ENCODE results near the gene RERE.

Gene RERE

DNA sequence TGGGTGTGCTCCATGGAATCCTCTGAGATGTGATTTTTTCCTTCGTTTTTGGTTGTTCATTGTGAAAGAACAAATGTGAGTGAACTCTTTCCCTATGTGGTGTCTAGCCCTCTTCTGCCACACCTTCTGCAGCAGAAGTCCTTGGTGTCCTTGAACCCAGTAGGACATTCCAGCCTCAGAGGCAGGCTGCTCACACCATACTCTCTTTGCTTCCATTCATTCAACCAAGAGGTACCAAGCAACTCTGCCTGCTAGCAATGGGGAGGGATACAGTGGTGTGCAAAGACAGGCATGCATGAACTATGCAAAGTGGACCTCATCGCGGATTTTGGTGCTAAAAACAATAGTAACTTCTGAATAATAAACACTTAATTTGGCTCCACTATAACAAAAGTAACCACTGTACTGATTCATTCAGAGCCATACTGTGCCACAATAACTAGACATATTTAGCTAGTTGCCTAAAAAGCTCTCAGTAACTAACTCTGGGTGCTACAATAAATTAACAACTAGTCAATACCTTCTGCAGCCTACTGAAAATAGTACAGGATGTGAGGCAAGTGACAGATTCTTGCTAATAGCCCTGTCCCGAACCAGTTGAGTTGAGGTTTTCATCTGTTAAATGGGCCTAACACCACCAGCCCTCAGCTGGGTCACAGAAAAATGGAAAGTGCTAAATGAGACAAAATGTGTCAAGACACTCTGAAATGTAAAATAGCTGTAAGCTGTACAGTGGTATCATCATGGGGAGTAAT lies 344.1 kb downstream of the RERE start:
- H3K36me3 ChIP-seq (ENCODE audit: control insufficient read depth in 2 of 2, insufficient read depth in 1 of 2, low read length in 2 of 2): no peaks in the 10 kb centered on the region
- H3K4me1 ChIP-seq (ENCODE audit: control insufficient read depth, insufficient read depth, low read length): peaks cover 23% of the 10 kb centered on the region
- peak; percentile 29; the same call in 1 of the 2 replicates for TF ChIP-seq ZNF121 (tag by site-specific recombination; IDR thresholded peaks at IDR 0.05)
- no peak for TF ChIP-seq RBAK (tag by site-specific recombination; IDR thresholded peaks at IDR 0.05)
- no peaks in the 10 kb centered on the region for H3K9me3 ChIP-seq (ENCODE audit: control insufficient read depth, insufficient read depth, low read depth, low read length)
- ChIA-PET POLR2A (no interaction called here), CTCF (interaction anchor here (0.9 kb wide), 1 partner anchor 132 kb away, joined by 4 read pairs; no protein-coding TSS in a partner anchor)
- H3K4me3 ChIP-seq (ENCODE audit: low read depth, low read length): no peak overlapping the region
- H3K27ac ChIP-seq (ENCODE audit: extremely low read depth, low read depth, low read length): no peak overlapping the region

DNA sequence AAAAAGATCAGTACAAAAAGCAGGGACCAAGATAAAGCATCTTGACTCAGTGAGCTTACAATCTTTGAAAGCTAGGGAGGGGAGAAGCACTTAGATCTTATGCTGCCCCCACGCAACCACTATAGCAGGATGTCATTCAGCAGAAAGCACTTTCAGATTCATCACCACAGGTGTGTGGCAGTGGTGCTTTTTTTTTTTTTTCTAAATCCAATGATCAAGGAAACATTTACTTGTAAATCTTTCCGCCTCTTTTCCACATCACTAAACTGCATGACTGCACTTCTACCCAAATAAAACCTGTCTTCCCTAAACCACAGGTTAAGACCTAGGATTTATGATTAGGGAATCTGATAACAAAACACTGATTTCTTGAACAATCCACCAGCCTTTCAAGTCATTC lies 344.8 kb downstream of the RERE start:
- no peak overlapping the region for H3K4me3 ChIP-seq (ENCODE audit: low read depth, low read length)
- POLR2A ChIA-PET: no interaction called here
- no peak overlapping the region for H3K27ac ChIP-seq (ENCODE audit: extremely low read depth, low read depth, low read length)
- H3K4me1 ChIP-seq (ENCODE audit: control insufficient read depth, insufficient read depth, low read length): peaks cover 23% of the 10 kb centered on the region
- H3K36me3 ChIP-seq (ENCODE audit: control insufficient read depth in 2 of 2, insufficient read depth in 1 of 2, low read length in 2 of 2): no peaks in the 10 kb centered on the region
- CTCF ChIA-PET: no interaction called here
- no peaks in the 10 kb centered on the region for H3K9me3 ChIP-seq (ENCODE audit: control insufficient read depth, insufficient read depth, low read depth, low read length)
- TF ChIP-seq, protein P1, sequence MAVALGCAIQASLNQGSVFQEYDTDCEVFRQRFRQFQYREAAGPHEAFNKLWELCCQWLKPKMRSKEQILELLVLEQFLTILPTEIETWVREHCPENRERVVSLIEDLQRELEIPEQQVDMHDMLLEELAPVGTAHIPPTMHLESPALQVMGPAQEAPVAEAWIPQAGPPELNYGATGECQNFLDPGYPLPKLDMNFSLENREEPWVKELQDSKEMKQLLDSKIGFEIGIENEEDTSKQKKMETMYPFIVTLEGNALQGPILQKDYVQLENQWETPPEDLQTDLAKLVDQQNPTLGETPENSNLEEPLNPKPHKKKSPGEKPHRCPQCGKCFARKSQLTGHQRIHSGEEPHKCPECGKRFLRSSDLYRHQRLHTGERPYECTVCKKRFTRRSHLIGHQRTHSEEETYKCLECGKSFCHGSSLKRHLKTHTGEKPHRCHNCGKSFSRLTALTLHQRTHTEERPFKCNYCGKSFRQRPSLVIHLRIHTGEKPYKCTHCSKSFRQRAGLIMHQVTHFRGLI (tag by site-specific recombination; IDR thresholded peaks at IDR 0.05): no peak
- TF ChIP-seq ZNF510 (tag by site-specific recombination; IDR thresholded peaks at IDR 0.05; ENCODE audit: insufficient replicate concordance) (no peak), ZNF37A (tag by site-specific recombination; IDR thresholded peaks at IDR 0.05) (no peak), ZNF239 (tag by site-specific recombination; IDR thresholded peaks at IDR 0.05) (no peak), ZEB2 (tag by site-specific recombination; IDR thresholded peaks at IDR 0.05) (no peak), GFI1B (tag by site-specific recombination; IDR thresholded peaks at IDR 0.05) (peak; percentile 96), ZNF302 (tag by site-specific recombination; IDR thresholded peaks at IDR 0.05; ENCODE audit: low read depth) (no peak), ZNF292 (tag by site-specific recombination; IDR thresholded peaks at IDR 0.05; ENCODE audit: borderline replicate concordance, low read depth) (no peak), ZNF548 (tag by site-specific recombination; IDR thresholded peaks at IDR 0.05) (no peak), MYNN (tag by site-specific recombination; IDR thresholded peaks at IDR 0.05; ENCODE audit: borderline replicate concordance) (no peak), ZNF529 (tag by site-specific recombination; IDR thresholded peaks at IDR 0.05; ENCODE audit: insufficient replicate concordance) (no peak), RBAK (tag by site-specific recombination; IDR thresholded peaks at IDR 0.05) (no peak), ZNF16 (tag by site-specific recombination; IDR thresholded peaks at IDR 0.05; ENCODE audit: low read depth) (no peak), ZNF394 (tag by site-specific recombination; IDR thresholded peaks at IDR 0.05; ENCODE audit: borderline replicate concordance) (no peak), ZNF544 (tag by site-specific recombination; IDR thresholded peaks at IDR 0.05) (no peak), SETDB1 (IDR thresholded peaks at IDR 0.05; ENCODE audit: insufficient read length, low read length) (no peak), ZBTB48 (tag by site-specific recombination; IDR thresholded peaks at IDR 0.05) (no peak), ZNF2 (tag by site-specific recombination; IDR thresholded peaks at IDR 0.05) (no peak), KLF7 (tag by site-specific recombination; IDR thresholded peaks at IDR 0.05; ENCODE audit: borderline replicate concordance) (no peak)
- TF ChIP-seq, protein P2, sequence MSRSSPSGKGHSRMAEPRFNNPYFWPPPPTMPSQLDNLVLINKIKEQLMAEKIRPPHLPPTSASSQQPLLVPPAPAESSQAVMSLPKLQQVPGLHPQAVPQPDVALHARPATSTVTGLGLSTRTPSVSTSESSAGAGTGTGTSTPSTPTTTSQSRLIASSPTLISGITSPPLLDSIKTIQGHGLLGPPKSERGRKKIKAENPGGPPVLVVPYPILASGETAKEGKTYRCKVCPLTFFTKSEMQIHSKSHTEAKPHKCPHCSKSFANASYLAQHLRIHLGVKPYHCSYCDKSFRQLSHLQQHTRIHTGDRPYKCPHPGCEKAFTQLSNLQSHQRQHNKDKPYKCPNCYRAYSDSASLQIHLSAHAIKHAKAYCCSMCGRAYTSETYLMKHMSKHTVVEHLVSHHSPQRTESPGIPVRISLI (tag by site-specific recombination; IDR thresholded peaks at IDR 0.05): no peak
- TF ChIP-seq, protein P3, sequence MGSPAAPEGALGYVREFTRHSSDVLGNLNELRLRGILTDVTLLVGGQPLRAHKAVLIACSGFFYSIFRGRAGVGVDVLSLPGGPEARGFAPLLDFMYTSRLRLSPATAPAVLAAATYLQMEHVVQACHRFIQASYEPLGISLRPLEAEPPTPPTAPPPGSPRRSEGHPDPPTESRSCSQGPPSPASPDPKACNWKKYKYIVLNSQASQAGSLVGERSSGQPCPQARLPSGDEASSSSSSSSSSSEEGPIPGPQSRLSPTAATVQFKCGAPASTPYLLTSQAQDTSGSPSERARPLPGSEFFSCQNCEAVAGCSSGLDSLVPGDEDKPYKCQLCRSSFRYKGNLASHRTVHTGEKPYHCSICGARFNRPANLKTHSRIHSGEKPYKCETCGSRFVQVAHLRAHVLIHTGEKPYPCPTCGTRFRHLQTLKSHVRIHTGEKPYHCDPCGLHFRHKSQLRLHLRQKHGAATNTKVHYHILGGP (tag by site-specific recombination; IDR thresholded peaks at IDR 0.05): no peak
- TF ChIP-seq, protein P4, sequence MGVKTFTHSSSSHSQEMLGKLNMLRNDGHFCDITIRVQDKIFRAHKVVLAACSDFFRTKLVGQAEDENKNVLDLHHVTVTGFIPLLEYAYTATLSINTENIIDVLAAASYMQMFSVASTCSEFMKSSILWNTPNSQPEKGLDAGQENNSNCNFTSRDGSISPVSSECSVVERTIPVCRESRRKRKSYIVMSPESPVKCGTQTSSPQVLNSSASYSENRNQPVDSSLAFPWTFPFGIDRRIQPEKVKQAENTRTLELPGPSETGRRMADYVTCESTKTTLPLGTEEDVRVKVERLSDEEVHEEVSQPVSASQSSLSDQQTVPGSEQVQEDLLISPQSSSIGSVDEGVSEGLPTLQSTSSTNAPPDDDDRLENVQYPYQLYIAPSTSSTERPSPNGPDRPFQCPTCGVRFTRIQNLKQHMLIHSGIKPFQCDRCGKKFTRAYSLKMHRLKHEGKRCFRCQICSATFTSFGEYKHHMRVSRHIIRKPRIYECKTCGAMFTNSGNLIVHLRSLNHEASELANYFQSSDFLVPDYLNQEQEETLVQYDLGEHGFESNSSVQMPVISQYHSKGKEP (tag by site-specific recombination; IDR thresholded peaks at IDR 0.05): 0 out of 2 replicates have a peak, but pooled peaks have one; percentile 5
- TF ChIP-seq, protein P5, sequence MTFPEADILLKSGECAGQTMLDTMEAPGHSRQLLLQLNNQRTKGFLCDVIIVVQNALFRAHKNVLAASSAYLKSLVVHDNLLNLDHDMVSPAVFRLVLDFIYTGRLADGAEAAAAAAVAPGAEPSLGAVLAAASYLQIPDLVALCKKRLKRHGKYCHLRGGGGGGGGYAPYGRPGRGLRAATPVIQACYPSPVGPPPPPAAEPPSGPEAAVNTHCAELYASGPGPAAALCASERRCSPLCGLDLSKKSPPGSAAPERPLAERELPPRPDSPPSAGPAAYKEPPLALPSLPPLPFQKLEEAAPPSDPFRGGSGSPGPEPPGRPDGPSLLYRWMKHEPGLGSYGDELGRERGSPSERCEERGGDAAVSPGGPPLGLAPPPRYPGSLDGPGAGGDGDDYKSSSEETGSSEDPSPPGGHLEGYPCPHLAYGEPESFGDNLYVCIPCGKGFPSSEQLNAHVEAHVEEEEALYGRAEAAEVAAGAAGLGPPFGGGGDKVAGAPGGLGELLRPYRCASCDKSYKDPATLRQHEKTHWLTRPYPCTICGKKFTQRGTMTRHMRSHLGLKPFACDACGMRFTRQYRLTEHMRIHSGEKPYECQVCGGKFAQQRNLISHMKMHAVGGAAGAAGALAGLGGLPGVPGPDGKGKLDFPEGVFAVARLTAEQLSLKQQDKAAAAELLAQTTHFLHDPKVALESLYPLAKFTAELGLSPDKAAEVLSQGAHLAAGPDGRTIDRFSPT (tag by site-specific recombination; IDR thresholded peaks at IDR 0.05): no peak
- TF ChIP-seq, protein P6, sequence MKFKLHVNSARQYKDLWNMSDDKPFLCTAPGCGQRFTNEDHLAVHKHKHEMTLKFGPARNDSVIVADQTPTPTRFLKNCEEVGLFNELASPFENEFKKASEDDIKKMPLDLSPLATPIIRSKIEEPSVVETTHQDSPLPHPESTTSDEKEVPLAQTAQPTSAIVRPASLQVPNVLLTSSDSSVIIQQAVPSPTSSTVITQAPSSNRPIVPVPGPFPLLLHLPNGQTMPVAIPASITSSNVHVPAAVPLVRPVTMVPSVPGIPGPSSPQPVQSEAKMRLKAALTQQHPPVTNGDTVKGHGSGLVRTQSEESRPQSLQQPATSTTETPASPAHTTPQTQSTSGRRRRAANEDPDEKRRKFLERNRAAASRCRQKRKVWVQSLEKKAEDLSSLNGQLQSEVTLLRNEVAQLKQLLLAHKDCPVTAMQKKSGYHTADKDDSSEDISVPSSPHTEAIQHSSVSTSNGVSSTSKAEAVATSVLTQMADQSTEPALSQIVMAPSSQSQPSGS (tag by site-specific recombination; IDR thresholded peaks at IDR 0.05; ENCODE audit: low read depth): no peak

Data from HEK293 (cell line).